Measurements from ENCODE around the gene OGA. TPM values are rescaled to one million over a fixed set of nuclear protein-coding genes. Genes with fewer than 3 reads are reported as not detected.

OGA gene
- total RNA-seq, 1 donor from 2014 or later, result 102 TPM

Other genes starting within 250 kb of the OGA start
- gene POLL, start 230.2 kb downstream of the OGA start, total RNA-seq, result 32.2 and 33.8 TPM in 2 replicates
- gene DPCD, start 230.1 kb downstream of the OGA start, total RNA-seq, result 5.4 and 6.4 TPM in 2 replicates
- gene FBXW4, start 123.3 kb downstream of the OGA start, total RNA-seq, result 28.4 and 32.0 TPM in 2 replicates
- gene FGF8, start 42.3 kb downstream of the OGA start, total RNA-seq, result 0.35 TPM in 1 of 2 replicates, not detected in the other
- gene NPM3, start 35.0 kb downstream of the OGA start, total RNA-seq, result 172 and 175 TPM in 2 replicates
- gene KCNIP2, start 25.4 kb upstream of the OGA start, total RNA-seq, result 2.3 and 3.5 TPM in 2 replicates
- 20.9 and 23.2 TPM in 2 replicates for gene ARMH3, start 237.7 kb upstream of the OGA start, total RNA-seq
- gene HPS6, start 246.9 kb upstream of the OGA start, total RNA-seq, result 22.7 and 25.8 TPM in 2 replicates